HG03066 (cell line): Measurements from ENCODE around the gene PPIL6.
"Not testable (repeated sequence)": the region's sequence is repeated elsewhere in the genome, so short reads cannot be mapped to it uniquely, and the experiment has no call there.

Source experiments
- ATAC-seq: cut with Tn5 transposase; IDR thresholded peaks from one replicate; pipeline ENCODE4 v1.9.1; 2021; ENCODE audit warnings: low read depth; ENCODE audit not compliant: unreplicated experiment

The PPIL6 gene

DNA sequence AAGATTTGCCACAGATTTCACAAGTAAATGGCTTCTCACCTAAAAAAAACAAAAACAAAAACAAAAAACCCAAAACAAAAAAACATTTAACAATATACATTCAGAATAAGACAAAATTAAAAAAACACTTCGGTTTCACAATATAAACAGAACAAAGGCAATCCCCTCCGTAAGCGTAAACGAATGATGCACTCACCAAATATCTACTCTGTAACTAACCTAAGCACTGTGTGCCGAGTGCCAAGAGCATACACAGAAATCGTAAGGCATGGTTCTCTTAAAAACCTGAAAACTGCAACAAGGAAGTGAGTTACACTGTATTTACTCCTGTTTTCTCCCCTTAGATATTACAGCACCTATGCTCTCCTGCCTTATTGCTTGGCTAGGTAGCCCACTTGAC is 27.3 kb upstream of the PPIL6 start:
- no peak for ATAC-seq

- ATAC-seq = no peak
Measured at GRCh38 chr6:109466212-109466923, 25.9 kb upstream of the PPIL6 start.

DNA sequence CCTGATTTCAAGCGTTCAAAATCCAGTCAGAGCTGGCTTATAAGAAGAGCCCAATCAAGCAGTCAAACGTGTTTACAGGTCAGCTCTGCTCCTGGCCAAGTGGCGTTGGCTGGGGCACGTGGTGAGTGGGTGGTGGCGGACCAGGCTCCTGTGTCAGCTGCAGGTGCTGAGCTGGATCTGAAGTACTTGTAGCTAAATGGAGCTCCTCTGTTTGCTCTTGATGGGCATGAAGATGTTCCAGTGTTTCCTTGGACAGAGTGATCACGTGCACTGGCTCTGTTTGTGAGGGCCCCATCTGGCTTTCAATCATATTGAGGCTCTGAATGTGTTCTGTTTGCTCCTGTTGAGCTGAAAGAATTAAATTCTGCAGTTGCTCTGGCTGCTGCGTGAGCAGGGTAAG is 25.3 kb upstream of the PPIL6 start:
- ATAC-seq = no peak

DNA sequence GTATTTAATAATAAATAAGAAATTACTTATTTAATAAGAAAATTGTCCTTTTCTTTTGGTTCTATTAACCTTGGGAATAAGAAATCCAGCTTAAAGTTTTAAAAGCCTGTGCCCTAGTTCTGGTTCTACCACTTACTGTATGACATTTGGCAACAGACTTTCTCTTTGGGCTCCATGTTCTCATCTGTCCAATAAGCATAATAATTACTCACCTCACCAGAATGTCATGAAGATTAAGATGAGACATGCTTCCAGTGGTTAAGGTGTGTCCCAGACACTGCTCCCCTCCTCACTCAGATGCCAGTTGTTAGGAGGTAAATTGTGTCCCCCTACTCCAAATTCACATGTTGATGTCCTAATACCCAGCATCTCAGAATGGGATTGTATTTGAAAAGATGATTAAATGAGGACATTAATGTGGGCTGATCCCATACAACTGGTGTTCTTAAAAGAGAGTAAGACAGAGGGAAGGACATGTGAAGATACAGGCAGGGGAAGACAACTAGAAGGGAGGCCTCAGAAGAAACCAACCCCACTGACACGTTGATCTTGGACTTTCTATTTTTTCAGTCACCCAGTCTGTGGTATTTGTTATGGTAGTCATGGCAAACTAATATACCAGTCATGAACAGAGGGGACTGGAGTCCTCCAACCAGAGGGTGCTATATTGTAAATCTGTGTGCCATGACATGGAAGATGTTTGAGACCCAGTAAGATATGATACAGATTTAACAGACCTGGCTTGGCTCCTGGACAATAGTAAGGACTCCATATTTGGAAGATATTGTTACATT is 21.5 kb upstream of the PPIL6 start:
- ATAC-seq = no peak

DNA sequence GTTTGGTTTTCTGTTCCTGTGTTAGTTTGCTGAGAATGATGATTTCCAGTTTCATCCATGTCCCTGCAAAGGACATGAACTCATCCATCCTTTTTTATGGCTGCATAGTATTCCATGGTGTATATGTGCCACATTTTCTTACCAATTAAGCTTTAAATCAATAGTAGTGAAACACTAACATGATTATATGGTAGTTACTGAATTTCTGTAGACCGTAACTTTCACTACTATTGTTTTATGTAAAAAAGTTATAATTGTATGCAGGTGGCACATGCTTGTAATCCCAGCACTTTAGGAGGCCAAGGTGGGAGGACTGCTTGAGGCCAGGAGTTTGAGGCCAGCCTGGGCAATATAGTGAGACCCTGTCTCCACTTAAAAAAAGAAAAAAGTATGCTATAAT is 20.8 kb upstream of the PPIL6 start:
- ATAC-seq = not testable (repeated sequence)

DNA sequence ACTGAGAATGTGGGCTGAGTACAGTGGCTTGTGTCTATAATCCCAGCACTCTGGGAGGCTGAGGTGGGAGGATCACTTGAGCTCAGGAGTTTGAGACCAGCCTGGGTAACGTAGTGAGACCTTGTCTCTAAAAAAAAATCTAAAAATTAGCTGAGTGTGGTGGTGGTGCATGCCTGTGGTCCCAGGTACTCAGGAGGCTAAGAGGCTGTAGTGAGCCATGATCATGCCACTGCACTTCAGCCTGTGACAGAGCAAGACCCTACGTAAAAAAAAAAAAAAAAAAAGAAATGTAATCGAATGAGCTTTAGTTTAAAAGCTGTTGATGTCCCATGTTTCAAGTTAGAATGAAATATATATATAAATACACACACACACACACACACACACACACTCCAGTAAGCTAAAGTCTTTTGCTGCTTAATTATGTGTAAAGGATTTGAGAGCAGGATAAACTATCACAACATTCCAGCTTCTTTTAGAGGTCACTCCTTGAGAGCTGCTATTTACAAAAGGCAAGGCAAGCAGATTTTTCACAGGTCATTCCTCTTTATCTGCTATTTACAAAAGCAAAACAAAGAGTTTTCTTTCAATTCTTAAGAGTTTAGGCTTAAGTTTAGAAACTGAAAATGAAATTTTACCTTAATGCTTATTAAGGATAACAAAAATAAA is 19.9 kb upstream of the PPIL6 start:
- ATAC-seq = no peak

DNA sequence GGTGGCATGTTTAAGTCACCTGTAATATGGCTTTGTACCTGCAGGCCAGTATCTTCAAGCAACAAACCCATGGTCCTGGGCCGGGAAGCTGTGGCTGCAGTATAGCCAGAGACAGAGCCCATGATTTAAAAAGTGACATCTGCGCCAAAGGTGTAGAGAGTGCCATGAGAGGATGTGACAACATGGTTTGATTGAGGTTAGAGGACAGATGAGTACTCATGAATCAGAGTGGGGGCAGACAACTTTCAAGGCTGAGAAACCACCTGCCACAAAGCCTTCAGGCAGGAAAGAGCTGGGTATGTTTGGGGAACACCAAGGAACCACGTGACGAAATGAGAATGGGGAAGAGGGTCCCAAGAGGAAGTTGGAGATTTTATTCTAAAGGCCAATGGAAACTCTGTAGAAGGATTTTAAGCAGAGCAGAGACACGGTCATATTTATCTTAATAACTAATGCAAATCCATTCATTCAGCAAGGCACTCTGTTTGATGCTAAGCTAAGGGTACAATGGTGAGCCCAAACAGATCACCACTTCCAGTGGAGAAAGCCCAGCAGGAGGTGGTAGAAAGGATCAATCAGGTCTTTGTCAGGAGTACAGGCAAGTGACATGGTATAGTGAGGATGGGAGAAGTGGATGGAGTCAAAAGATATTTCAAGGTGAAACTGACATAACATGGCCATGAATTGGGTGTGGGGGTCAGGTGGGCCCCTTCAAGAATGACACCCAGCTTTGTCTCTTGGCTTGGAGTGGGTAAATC is 18.5 kb upstream of the PPIL6 start:
- peak; percentile 23 for ATAC-seq

DNA sequence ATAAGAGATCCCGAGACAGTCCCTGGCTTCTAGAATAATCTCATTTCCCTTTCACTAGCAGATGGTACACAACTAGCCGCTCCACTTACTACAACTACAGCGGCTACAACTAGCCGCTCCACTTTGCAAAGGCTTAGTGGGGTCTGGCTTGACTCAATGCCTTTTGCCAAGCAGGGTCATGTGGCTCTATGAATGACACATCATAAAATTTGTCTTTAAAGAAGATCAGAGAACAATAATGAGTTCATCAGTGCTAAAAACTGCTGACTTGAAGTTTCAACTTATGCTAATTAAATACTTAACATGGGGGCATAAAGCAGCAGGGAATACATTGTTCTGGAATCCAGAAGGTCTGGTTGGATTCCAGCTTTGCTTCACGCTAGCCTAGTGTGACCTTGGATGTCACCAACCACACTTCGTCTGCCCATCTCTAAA is 17.2 kb upstream of the PPIL6 start:
- no peak for ATAC-seq

GRCh38 chr6:109456710-109457561 is 16.5 kb upstream of the PPIL6 start:
- no peak for ATAC-seq

DNA sequence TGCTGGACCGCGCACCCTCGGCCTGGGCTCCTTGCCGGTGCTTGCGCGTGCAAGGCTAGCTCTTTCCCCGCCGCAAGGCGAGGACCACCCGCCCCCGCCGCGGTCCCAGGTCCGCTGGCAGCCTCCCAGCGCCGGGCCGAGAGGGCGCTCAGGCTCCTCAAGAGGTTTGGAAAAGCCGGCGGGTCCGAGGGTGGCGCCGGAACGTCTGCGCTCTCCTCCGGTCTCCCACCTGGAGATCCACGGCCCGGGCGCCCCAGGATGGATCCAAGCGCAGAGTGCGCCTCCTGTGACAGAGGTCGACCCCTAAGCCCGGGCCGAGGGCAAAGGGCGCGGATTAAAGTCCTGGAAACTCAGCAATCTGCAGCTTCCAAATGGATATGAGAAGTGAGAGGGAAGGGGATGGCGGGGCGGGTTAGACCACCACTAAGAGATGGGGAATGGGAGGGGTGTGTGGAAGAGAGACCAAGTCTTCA is 15.7 kb upstream of the PPIL6 start:
- peak; percentile 1 for ATAC-seq

GRCh38 chr6:109455437-109456110 is 15.1 kb upstream of the PPIL6 start, which contains the start of gene MICAL1:
Gene MICAL1 (minus strand): TSS chr6:109455772. CDS start chr6:109454196, 1,576 bp downstream.
- peak; percentile 46 for ATAC-seq

GRCh38 chr6:109454496-109455436 is 14.3 kb upstream of the PPIL6 start:
- ATAC-seq = peak; percentile 38

GRCh38 chr6:109453594-109454495 is 13.4 kb upstream of the PPIL6 start:
- no peak for ATAC-seq

DNA sequence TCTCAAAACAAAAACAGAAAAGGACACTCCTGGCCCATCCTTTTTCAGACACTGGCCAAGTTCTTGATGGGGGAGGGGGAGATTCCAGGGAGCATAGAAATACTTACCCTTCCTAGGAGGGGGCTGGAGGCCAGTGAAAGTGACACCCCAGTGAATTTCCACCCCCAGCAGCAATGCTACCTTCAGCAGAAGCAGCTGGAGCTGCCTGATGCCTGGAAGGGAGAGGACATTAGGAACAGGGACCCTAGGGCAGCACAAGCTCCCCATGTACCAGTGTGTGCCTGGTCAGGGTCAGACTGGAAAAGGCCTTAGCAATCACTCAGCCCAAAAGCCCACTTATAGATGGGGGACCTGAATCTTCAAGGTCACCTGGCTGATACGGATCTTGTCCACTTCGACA is 12.7 kb upstream of the PPIL6 start:
- no peak for ATAC-seq

DNA sequence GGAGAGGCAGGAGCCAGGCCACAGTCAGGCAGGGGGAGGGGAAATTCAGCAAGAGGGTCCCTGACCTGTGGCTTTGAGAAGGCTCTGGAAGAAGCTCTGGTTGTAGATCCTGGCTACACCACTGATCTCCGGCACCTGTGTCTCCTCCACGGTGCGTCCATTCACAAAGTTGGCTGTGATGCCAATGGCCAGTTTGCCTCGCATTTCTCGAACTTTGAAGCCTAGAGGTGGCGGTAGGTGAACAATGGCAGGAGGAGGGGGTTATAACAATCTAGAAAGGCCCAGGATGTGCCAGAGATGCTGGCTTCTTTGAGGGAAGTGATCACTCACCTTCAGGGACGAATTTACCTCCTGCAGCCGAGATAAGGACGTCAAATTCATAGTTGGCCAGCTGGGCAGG is 11.8 kb upstream of the PPIL6 start:
- ATAC-seq = no peak

- no peak for ATAC-seq
Measured at GRCh38 chr6:109451376-109451775, 10.9 kb upstream of the PPIL6 start.

DNA sequence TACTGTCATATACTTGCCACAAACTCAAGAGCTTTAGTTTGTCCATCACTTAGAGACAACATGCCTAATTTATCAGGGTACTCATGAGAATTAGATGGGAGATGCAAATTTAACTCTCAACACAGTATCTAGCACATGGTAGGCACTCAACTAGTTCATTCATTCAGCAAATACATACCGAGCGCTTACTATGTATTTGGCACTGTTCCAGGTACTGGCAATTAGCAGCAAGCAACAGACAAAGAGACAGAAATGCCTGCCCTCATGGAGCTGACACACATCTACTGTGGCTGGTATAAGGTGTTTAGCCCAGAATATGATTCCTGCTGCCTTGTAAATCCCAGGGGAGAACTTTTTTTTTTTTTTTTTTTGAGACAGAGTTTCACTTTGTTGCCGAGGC is 10.4 kb upstream of the PPIL6 start:
- no peak for ATAC-seq
